Sigmoid colon (tissue), 7 donors: ENCODE results near the gene TAF13. TPM values are rescaled to one million over a fixed set of nuclear protein-coding genes. Genes with fewer than 3 reads are reported as not detected.
A peak's percentile ranks its signal among the peaks of the same experiment; 100 is the strongest.
"Not testable (repeated sequence)": the region's sequence is repeated elsewhere in the genome, so short reads cannot be mapped to it uniquely, and the experiment has no call there.

Source experiments
- DNase-seq: peaks from one replicate; pipeline ENCODE4 v3.0.0-alpha.2; 2019
- H3K27ac ChIP-seq, 4 donors: fragments of 200-600 bp; sonication (generic); one replicate each; pipeline ENCODE4 v1.5.1; 2016 to 2019; ENCODE audit warnings: mild to moderate bottlenecking in 1 of 4
- H3K27me3 ChIP-seq, 3 donors: fragments of 200-600 bp; sonication (generic); one replicate each; pipeline ENCODE4 v1.5.1; 2019; ENCODE audit warnings: mild to moderate bottlenecking in 1 of 3
- H3K36me3 ChIP-seq, 4 donors: fragments of 200-600 bp; sonication (generic); one replicate each; pipeline ENCODE4 v1.5.1; 2016 to 2019
- H3K4me1 ChIP-seq, 4 donors: fragments of 200-600 bp; sonication (generic); one replicate each; pipeline ENCODE4 v1.5.1; 2017 to 2019
- H3K4me3 ChIP-seq, 4 donors: fragments of 200-600 bp; sonication (generic); one replicate each; pipeline ENCODE4 v1.5.1; 2017 to 2019; ENCODE audit warnings: mild to moderate bottlenecking in 2 of 4, moderate library complexity in 1 of 4
- H3K9me3 ChIP-seq, 4 donors: fragments of 200-600 bp in 3 of 4; sonication (generic) in 3 of 4; one replicate each; pipeline versions ENCODE4 v1.5.1 to v1.6.1; 2013 to 2019
- EP300 ChIP-seq, 4 donors: sonication (generic); formaldehyde crosslinking; IDR thresholded peaks; one replicate each; pipeline ENCODE4 v1.6.1; 2017; ENCODE audit warnings: antibody characterized with exemption in 4 of 4
- POLR2A ChIP-seq, 2 donors: fragments of 450-650 bp; IDR thresholded peaks; one replicate each; pipeline ENCODE4 v1.6.1; 2016; ENCODE audit warnings: antibody characterized with exemption in 2 of 2, mild to moderate bottlenecking in 2 of 2, moderate library complexity in 2 of 2
- POLR2AphosphoS5 ChIP-seq, 4 donors: sonication (generic); formaldehyde crosslinking; IDR thresholded peaks; one replicate each; pipeline ENCODE4 v1.6.1; 2017; ENCODE audit warnings: antibody characterized with exemption in 4 of 4
- WGBS, 2 donors: extraction: QIAGEN DNeasy Blood & Tissue Kit; methylation state at CpG; one replicate each; pipeline ENCODE4 v1.1.7; 2013; 5-methylcytosine and 5-hydroxymethylcytosine counted together
- intact Hi-C: fragments of 100-400 bp; cut with DNase I; formaldehyde crosslinking; loops from one replicate; pipeline ENCODE4 v1.15.1; 2023
- polyA plus RNA-seq, 3 donors: library from polyadenylated mRNA; stranded (reverse); fragments of 200-250 nt; gene quantifications; one replicate each; pipeline ENCODE4 v1.2.3, GENCODE V29; 2013
- total RNA-seq, 4 donors: library from RNA; depleted of rRNA; stranded (reverse); fragments of >200 nt; gene quantifications; one replicate each; pipeline ENCODE4 v1.1.0, GENCODE V29; 2016
- TF ChIP-seq, protein P1 (sequence below), 4 experiments: fragments of 450-650 bp in 3 of 4; fragments of 200-600 bp in 1 of 4; IDR thresholded peaks; one replicate each; pipeline ENCODE4 v1.5.1; 2016 to 2019; ENCODE audit warnings: antibody characterized with exemption in 4 of 4, mild to moderate bottlenecking in 3 of 4, moderate library complexity in 2 of 4
- donor health status: healthy with polysubstance abuse.
- donor health status: Bipolar disorder and iron deficiency.
- donor health status: healthy.

TAF13 gene
- total and polyA plus RNA-seq, 7 donors: 19.9 to 78.8 (median 40.2) TPM

DNA sequence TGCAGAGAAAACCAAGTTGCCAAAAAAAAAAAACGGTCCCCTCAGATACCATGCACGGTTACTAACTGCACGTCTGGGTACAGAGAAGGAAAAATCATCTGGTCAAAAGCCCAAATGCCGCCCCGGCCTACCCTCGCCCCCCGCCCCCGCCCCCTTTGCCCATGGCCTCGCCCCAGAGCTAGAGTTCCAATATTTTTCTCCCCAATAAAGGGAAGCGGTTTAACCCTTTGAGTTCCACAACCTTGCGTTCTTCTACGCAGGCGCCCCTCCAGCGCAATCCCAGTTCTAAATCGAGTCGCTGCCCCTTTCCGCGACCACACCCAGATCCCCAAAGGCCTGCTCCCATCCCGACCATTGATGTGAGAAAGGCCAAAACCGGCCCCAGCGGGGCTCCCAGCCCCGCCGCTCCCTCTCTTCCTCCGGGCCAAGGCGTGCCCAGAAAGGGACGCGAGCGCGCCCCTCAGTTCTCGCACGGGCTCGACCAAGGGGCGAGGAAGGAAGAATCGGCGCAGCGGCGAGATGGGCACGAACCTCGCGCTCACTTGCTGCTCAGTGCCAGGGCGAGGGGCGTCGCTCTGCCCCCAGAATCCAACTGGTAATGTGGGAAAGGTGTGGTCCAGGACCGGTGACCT, 34.7 kb downstream of the TAF13 start:
- 0 to 1% methylated on average over 44 of the region's 44 CpGs for WGBS, 2 donors
- TF ChIP-seq EP300 (IDR thresholded peaks at IDR 0.05) (no peak), POLR2A (IDR thresholded peaks at IDR 0.05) (no peak)
- TF ChIP-seq, protein P1, sequence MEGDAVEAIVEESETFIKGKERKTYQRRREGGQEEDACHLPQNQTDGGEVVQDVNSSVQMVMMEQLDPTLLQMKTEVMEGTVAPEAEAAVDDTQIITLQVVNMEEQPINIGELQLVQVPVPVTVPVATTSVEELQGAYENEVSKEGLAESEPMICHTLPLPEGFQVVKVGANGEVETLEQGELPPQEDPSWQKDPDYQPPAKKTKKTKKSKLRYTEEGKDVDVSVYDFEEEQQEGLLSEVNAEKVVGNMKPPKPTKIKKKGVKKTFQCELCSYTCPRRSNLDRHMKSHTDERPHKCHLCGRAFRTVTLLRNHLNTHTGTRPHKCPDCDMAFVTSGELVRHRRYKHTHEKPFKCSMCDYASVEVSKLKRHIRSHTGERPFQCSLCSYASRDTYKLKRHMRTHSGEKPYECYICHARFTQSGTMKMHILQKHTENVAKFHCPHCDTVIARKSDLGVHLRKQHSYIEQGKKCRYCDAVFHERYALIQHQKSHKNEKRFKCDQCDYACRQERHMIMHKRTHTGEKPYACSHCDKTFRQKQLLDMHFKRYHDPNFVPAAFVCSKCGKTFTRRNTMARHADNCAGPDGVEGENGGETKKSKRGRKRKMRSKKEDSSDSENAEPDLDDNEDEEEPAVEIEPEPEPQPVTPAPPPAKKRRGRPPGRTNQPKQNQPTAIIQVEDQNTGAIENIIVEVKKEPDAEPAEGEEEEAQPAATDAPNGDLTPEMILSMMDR (IDR thresholded peaks at IDR 0.05): no peak
- no peak for DNase-seq
- Histone ChIP-seq H3K27ac (peak overlapping the region; percentile 87 to 93 (median 91)), H3K4me1 (peaks cover 0 to 18% (median 13%) of the 10 kb centered on the region in 4 donors), H3K4me3 (peak overlapping the region; percentile 81 to 100 (median 99)), H3K36me3 (no peaks in the 10 kb centered on the region), H3K27me3 (no peaks in the 10 kb centered on the region), H3K9me3 (no peaks in the 10 kb centered on the region)
- intact Hi-C loops: loop anchor here (2.0 to 5.0 kb wide), 3 partner anchors 32 to 79 kb away; partner anchors contain the start of gene CLCC1

DNA sequence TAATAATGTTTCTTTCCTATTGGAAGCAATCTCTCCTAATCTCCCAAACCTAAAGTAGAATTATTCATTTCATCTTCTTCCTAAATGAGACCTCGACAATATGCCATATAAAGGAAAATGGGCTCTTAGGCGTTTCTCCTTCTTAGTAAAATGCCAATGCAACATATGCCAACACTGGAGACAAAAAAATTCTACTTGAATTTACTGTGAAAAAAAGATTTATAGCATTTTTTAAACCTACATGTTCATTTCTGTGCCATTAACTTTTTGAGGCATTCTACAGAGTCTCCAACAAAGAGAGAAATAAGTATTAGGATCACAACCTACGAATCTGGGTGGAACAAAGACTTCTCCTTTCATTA, 35.2 kb downstream of the TAF13 start:
- H3K27ac ChIP-seq: peak overlapping the region; percentile 87 to 93 (median 91)
- H3K4me3 ChIP-seq: peak overlapping the region; percentile 81 to 100 (median 99)

DNA sequence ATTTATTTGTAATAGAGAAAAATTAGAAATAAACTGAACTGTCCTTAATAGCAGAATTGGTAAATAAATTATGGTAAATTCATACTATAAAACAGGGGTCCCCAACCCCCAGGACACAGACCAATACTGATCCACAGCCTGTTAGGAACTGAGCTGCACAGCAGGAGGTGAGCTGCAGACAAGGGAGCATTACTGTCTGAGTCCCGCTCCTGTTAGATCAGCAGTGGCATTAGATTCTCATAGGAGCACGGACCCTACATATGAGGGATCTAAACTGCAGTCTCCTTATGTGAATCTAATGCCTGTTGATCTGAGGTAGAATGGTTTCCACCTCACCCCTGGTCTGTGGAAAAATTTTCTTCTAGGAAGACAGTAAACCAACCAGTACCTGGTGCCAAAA, 41.4 kb downstream of the TAF13 start:
- DNase-seq: no peak
- no peak for TF ChIP-seq EP300 (IDR thresholded peaks at IDR 0.05)
- TF ChIP-seq POLR2A (IDR thresholded peaks at IDR 0.05): no peak
- TF ChIP-seq, protein P1 (IDR thresholded peaks at IDR 0.05): no peak
- TF ChIP-seq POLR2AphosphoS5 (IDR thresholded peaks at IDR 0.05): no peak
- no peak overlapping the region for H3K4me3 ChIP-seq
- H3K36me3 ChIP-seq: no peaks in the 10 kb centered on the region
- no peak overlapping the region for H3K27ac ChIP-seq
- WGBS, 2 donors: 96 to 97% methylated on average over 2 of the region's 2 CpGs
- H3K9me3 ChIP-seq: no peaks in the 10 kb centered on the region
- H3K4me1 ChIP-seq: peaks cover 0 to 7% (median under 1%) of the 10 kb centered on the region in 4 donors
- no peaks in the 10 kb centered on the region for H3K27me3 ChIP-seq
- intact Hi-C loops: no loop called here

More for the DNA sequence above, 35.2 kb downstream of the TAF13 start:
- Histone ChIP-seq H3K36me3 (no peaks in the 10 kb centered on the region), H3K4me1 (peaks cover 0 to 18% (median 13%) of the 10 kb centered on the region in 4 donors), H3K9me3 (no peaks in the 10 kb centered on the region), H3K27me3 (no peaks in the 10 kb centered on the region)
- 32 to 35% methylated on average over 3 of the region's 3 CpGs for WGBS, 2 donors
- DNase-seq: no peak
- intact Hi-C loops: loop anchor here (2.0 to 5.0 kb wide), 3 partner anchors 32 to 78 kb away; partner anchors contain the start of gene CLCC1
- TF ChIP-seq, protein P1 (IDR thresholded peaks at IDR 0.05): no peak
- TF ChIP-seq POLR2A (IDR thresholded peaks at IDR 0.05) (no peak), POLR2AphosphoS5 (IDR thresholded peaks at IDR 0.05) (no peak), EP300 (IDR thresholded peaks at IDR 0.05) (no peak)

DNA sequence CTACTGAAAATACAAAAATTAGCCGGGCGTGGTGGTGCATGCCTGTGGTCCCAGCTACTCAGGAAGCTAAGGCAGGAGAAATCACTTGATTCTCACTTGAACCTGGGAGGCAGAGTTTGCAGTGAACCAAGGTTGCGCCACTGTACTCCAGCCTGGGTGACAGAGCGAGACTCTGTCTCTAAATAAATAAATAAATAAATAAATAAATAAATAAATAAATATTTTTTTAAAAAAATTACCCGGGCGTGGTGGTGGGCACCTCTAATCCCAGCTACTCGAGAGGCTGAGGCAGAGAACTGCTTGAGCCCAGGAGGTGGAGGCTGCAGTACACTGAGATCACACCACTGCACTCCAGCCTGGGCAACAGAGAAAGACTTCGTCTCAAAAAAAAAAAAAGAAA, 46.3 kb downstream of the TAF13 start:
- H3K27me3 ChIP-seq, H3K4me1 ChIP-seq, H3K4me3 ChIP-seq, H3K9me3 ChIP-seq, H3K36me3 ChIP-seq, intact Hi-C loops, H3K27ac ChIP-seq, DNase-seq: not testable (repeated sequence)
- 96% methylated on average over 8 of the region's 8 CpGs for WGBS, 2 donors

DNA sequence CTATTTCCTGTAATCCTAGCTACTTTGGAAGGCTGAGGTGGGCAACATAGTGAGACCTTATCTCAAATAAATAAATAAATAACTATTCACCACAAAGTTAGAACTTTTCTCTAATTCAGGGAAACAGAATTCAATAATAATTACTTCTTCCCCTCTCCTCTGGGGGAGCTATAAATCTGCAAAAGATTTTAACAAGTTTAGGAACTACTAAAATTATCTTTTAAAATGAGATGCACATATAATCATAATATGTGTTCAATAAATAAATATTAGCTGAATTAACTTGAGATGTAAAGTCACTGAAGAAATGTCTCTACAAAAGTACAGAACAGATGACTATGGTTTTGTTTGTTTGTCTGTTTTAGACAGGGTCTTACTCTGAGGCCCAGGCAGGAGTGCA, 48.0 kb downstream of the TAF13 start:
- Histone ChIP-seq H3K27ac (no peak overlapping the region), H3K4me1 (peaks cover 0 to 4% (median 0%) of the 10 kb centered on the region in 4 donors), H3K36me3 (no peaks in the 10 kb centered on the region), H3K4me3 (no peak overlapping the region), H3K27me3 (no peaks in the 10 kb centered on the region), H3K9me3 (no peaks in the 10 kb centered on the region)
- intact Hi-C loops: no loop called here
- DNase-seq: no peak
- TF ChIP-seq POLR2A (IDR thresholded peaks at IDR 0.05): no peak
- TF ChIP-seq POLR2AphosphoS5 (IDR thresholded peaks at IDR 0.05): no peak
- TF ChIP-seq EP300 (IDR thresholded peaks at IDR 0.05): no peak
- TF ChIP-seq, protein P1 (IDR thresholded peaks at IDR 0.05): no peak
